ENCODE results near the gene POT1.
A peak's percentile ranks its signal among the peaks of the same experiment; 100 is the strongest.
"Not testable (repeated sequence)": the region's sequence is repeated elsewhere in the genome, so short reads cannot be mapped to it uniquely, and the experiment has no call there.

The POT1 gene

DNA sequence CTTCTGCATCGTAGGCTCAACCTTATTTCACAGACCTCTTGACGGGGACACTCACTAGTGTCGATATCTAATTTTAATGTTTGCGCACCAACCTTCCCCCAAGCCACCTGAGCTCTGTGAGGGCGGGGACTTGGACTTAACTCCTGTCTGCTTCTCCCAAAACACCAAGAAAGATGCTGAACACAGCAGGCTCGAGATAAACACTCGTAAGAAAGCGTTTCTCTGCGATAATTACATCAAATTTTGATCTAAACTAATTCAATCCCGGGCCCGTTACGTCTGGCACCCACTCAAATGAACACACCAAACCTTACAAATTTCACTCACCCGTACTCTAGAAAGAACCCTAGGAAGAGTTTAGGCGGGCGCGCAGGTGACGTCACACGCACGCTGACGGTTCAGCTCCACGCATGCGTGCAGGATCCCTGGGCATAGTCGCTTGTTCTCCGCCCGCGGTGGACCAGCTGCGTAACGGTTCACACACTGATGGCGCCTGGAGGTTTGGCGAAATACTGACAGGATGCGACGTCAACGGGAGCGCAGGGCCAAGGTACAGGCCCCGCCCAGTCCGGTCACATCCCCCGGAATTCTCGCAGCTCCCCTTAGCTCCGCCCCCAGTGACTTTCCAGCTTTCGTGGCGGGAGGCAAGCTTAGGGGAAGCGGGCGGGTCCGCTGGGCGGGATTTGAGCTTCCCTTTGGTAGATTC lies at the start of gene POT1:
Gene POT1, minus strand, starts transcription at position 359 of the 706 bp plus-strand sequence. CDS start 32,652 bp downstream, outside the sequence.
- peak; percentile 96 for DNase-seq (ENCODE audit: low read depth, low spot score)

DNA sequence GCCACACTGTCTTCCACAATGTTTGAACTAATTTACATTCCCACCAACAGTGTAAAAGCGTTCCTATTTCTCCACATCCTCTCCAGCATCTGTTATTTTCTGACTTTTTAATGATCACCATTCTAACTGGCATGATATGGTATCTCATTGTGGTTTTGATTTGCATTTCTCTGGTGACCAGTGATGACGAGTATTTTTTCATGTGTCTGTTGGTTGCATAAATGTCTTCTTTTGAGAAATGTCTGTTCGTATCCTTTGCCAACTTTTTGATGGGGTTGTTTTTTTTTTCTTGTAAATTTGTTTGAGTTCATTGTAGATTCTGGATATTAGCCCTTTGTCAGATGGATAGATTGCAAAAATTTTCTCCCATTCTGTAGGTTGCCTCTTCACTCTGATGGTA lies 45.5 kb upstream of the POT1 start:
- not testable (repeated sequence) for DNase-seq (ENCODE audit: low read depth, low spot score)

GRCh38 chr7:124965553-124965952 lies 35.9 kb upstream of the POT1 start:
- no peak for DNase-seq (ENCODE audit: low read depth, low spot score)

DNA sequence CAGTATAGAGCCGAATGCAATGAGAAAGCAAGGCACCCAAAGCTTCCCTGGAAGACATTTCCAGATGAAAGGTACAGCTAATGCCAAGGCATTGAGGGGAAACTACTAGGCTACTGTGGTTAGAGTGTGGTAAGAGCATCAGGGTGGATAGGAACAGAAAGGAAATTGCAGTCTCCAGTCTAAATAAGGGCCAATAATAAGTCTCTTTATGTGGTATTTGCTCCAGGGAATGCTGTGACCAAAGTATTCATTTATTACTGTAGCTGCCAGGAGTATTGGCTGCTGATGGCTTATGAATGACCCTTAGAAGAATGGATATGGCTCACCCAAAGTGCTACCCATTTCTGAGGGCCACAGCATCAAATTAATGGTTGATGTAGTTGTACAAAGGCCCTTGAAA lies 30.1 kb upstream of the POT1 start:
- no peak for DNase-seq (ENCODE audit: low read depth, low spot score)

DNA sequence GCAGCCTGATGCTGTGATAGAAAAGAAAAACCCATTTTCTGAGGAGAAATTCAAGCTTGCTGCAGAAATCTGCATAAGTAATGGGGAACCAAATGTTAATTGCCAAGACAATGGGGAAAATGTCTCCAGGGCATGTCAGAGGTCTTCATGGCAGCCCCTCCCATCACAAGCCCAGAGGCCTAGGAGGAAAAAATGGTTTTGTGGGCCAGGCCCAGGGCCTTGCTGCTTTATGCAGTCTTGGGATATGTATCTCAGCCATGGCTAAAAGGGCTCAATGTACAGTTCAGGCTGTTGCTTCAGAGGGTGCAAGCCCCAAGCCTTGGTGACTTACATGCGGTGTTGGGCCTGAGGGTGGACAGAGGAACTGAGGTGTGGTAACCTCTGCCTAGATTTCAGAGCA lies 28.3 kb upstream of the POT1 start:
- DNase-seq (ENCODE audit: low read depth, low spot score): not testable (repeated sequence)

DNA sequence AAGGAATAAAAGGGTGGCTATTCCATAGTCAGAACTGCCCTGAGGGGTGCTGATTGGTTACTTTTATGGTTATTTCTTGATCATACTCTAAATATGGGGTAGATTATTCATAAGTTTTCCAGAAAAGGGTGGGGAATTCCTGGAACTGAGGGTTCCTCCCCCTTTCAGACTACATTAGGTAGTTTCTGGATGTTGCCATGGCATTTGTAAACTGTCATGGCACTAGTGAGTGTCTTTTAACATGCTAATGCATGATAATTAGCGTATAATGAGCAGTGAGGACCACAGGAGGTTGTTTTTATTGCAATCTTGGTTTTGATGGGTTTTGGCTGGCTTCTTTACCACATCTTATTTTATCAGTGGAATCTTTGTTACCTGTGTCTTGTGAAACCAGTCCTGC lies 26.5 kb upstream of the POT1 start:
- DNase-seq (ENCODE audit: low read depth, low spot score): no peak

GRCh38 chr7:124954790-124955189 lies 25.2 kb upstream of the POT1 start:
- DNase-seq (ENCODE audit: low read depth, low spot score): no peak

- no peak for DNase-seq (ENCODE audit: low read depth, low spot score)
Observed at GRCh38 chr7:124945680-124946079, 16.1 kb upstream of the POT1 start.

DNA sequence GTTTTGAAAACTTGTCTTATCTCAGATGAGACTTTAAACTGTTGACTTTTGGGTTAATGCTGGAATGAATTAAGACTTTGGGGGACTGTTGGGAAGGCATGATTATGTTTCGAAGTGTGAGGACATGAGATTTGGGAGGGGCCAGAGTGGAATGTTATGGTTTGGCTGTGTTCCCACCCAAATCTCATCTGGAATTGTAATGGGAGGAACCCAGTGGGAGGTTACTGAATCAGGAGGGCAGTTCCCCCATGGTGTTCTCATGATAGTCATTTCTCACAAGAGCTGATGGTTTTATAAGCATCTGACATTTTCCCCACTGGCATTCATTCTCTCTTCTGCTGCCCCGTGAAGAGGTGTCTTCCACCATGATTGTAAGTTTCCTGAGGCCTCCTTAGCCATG lies 13.8 kb upstream of the POT1 start:
- no peak for DNase-seq (ENCODE audit: low read depth, low spot score)

GRCh38 chr7:124942399-124942798 lies 12.8 kb upstream of the POT1 start:
- DNase-seq (ENCODE audit: low read depth, low spot score): no peak

- no peak for DNase-seq (ENCODE audit: low read depth, low spot score)
Observed at GRCh38 chr7:124940306-124940705, 10.7 kb upstream of the POT1 start.

DNA sequence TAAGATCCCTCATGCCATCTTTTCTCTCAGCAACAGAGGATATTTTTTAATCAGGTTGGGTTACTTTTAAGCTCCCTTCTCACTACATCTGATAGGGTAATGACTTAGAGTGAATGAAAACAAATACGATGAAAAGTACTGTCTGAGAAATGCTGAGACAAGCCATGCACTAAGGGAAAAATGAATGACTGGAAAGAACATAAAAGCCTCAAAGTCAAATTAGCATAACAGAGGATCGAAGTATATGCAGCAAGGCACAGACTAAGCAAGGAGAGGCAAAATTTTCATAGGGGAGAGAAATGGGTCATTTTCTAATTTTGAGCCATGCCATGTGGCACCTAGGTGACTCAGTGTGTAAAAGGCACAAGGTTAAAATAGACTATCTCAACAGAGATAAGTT lies 8.5 kb upstream of the POT1 start:
- no peak for DNase-seq (ENCODE audit: low read depth, low spot score)

- no peak for DNase-seq (ENCODE audit: low read depth, low spot score)
Observed at GRCh38 chr7:124937076-124937475, 7.5 kb upstream of the POT1 start.

GRCh38 chr7:124934841-124935240 lies 5.2 kb upstream of the POT1 start:
- DNase-seq (ENCODE audit: low read depth, low spot score): no peak

GRCh38 chr7:124930655-124931597 lies 1.3 kb upstream of the POT1 start:
- DNase-seq (ENCODE audit: low read depth, low spot score): no peak

- DNase-seq (ENCODE audit: low read depth, low spot score): no peak
Observed at GRCh38 chr7:124930173-124930623, 573 bp upstream of the POT1 start.

GRCh38 chr7:124924906-124925305 lies 4.7 kb downstream of the POT1 start:
- DNase-seq (ENCODE audit: low read depth, low spot score): no peak

GRCh38 chr7:124922200-124922599 lies 7.4 kb downstream of the POT1 start:
- DNase-seq (ENCODE audit: low read depth, low spot score): no peak

GRCh38 chr7:124919841-124920240 lies 9.8 kb downstream of the POT1 start:
- DNase-seq (ENCODE audit: low read depth, low spot score): no peak

DNA sequence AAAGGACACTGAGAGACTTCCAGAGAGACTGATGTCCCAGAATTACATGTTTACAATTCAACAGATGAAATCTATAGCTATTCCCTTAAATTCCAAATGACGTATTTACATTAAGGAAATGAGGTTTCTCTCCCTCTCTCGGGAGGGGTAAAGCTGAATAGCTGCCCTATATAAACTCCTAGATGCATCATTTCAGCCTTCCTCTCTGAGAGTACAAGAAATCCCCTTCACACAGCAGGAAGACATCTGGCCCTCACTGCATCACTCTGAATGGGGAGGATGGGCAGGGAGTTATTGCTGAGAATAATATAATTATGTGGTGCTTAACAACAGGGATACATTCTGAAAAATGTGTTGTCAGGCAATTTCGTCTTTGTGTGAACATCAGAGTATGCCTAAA lies 11.0 kb downstream of the POT1 start:
- no peak for DNase-seq (ENCODE audit: low read depth, low spot score)

GRCh38 chr7:124915242-124915641 lies 14.4 kb downstream of the POT1 start:
- DNase-seq (ENCODE audit: low read depth, low spot score): no peak

GRCh38 chr7:124914298-124914697 lies 15.3 kb downstream of the POT1 start:
- DNase-seq (ENCODE audit: low read depth, low spot score): no peak

GRCh38 chr7:124912972-124913371 lies 16.7 kb downstream of the POT1 start:
- no peak for DNase-seq (ENCODE audit: low read depth, low spot score)

Measured in iPS DF 19.7 (cell line).